IPS-18a (cell line): ENCODE data around the gene SIK1.

Source experiments
- H3K27ac ChIP-seq: one replicate; pipeline ENCODE4 v1.5.1; 2013; ENCODE audit warnings: low read length
- H3K27me3 ChIP-seq: one replicate; pipeline ENCODE4 v1.6.1; 2013; ENCODE audit warnings: mild to moderate bottlenecking, low read length; ENCODE audit not compliant: control insufficient read depth, insufficient read depth
- H3K36me3 ChIP-seq: one replicate; pipeline ENCODE4 v1.6.1; 2013; ENCODE audit warnings: low read depth, low read length; ENCODE audit not compliant: control insufficient read depth
- H3K4me1 ChIP-seq: one replicate; pipeline ENCODE4 v1.6.1; 2013; ENCODE audit warnings: low read depth, low read length; ENCODE audit not compliant: control insufficient read depth
- H3K4me3 ChIP-seq: one replicate; pipeline ENCODE4 v1.5.1; 2013; ENCODE audit warnings: low read length
- H3K9ac ChIP-seq: one replicate; pipeline ENCODE4 v1.6.1; 2013; ENCODE audit warnings: mild to moderate bottlenecking, low read length, moderate library complexity
- H3K9me3 ChIP-seq: one replicate; pipeline ENCODE4 v1.6.1; 2013; ENCODE audit warnings: low read depth, low read length; ENCODE audit not compliant: control insufficient read depth

SIK1 gene

DNA sequence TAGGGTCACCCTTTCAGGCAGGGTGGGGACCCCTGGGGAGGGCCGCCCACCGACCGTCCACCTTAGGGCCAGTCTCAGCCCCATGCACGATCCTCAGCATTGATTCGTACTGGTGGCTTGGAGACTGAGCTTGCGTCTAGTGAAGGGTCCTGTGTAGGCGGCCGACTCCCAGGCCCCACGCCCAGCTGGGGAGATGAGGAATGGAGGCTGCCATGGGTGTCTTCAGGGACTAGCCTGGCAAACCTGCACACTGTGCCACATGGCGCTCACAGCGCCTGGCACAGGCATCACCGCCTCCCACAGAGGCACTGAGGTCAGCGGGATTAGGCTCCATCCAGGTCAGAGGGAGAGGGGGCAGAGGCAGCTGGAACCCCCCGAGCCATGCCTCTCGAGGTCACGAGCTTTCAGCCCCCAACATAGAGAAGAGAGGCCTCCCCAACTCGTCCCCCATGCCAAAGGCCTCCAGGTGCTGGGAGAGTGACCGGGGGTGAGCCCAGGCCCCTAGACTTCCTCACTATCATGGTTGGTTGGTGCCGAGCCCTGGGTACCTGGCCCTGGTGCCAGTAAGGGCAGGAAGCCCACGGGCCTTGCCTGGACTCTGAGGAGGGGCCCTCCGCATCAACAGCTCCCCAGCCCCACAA is 51.0 kb downstream of the SIK1 start:
- Histone ChIP-seq H3K27ac (no peak overlapping the region), H3K9ac (no peak overlapping the region), H3K9me3 (no peaks in the 10 kb centered on the region), H3K4me3 (no peak overlapping the region), H3K4me1 (peaks cover 7% of the 10 kb centered on the region), H3K36me3 (no peaks in the 10 kb centered on the region), H3K27me3 (no peaks in the 10 kb centered on the region)

DNA sequence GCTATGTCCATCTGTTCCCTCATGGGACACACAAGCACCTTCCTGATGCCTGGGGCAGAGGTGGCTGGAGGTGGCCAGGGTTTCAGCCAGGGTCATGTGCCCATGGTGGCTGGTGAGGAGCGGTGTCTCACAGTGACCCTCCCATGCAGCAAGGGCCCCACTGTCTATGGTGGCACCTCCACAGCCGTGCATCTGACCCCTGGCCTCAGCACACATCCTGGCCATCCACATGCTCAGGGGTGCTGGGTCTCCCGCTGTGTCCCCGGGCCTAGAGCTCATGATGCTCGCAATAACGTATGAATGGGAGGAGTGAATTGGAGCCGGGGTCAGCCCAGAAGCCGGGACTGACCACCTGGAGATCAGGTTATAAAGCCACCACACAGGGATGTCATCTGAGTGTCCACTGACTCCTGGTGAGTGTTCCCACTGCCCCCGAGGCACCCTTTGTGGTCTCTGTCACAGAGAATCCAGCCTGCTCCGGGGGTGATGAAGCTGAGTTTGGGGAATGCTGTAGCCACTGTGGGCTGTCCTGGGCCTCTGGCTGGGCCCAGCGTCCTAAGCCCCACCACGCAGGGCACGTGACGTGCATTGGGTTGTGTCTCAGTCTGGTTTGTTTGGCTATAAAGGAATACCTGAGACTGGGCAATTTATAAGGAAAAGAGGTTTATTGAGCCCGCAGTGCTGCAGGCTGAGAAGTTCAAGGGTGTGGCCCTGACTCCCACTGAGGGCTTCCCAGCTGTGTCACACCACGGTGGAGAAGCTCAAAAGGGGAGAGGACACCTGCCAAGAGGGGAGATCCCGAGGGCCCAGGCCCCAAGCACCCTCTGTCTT is 51.7 kb downstream of the SIK1 start:
- Histone ChIP-seq H3K36me3 (no peaks in the 10 kb centered on the region), H3K4me1 (peaks cover 15% of the 10 kb centered on the region), H3K27me3 (no peaks in the 10 kb centered on the region), H3K9me3 (no peaks in the 10 kb centered on the region), H3K27ac (no peak overlapping the region), H3K9ac (no peak overlapping the region), H3K4me3 (no peak overlapping the region)

DNA sequence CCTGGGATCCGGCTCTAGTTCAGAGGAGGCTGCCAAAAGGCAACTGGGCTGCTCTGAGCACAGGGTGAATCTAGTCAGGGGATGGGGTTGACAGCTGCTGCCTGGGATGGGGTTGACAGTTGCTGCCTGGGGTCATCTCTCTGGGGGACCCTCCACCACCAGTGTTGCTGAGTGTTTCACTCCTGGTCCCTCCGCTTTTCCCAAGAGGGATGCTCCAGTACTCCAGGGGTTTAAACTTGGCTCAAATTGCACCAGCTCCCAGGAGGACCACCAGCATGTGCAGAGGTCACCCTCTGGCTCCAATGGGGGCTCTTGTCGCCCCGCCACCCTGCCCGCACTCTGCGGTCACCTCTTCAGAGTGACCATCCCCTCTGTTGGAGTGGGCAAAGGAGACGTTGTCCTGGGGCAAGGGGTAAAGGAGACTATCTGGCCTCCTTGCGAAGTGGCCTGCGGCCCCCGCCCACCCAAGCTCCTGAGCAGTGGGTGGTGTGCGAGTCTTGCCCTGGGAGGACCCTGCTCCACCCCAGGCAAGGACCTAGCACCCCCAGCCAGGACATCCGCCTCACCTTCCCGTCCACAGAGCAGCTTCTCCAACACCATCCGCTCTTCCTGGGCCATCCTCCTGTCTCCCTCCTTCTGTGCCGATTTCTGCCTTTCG is 52.6 kb downstream of the SIK1 start:
- Histone ChIP-seq H3K27me3 (no peaks in the 10 kb centered on the region), H3K27ac (no peak overlapping the region), H3K36me3 (no peaks in the 10 kb centered on the region), H3K9me3 (no peaks in the 10 kb centered on the region), H3K4me1 (peaks cover 18% of the 10 kb centered on the region), H3K4me3 (no peak overlapping the region), H3K9ac (no peak overlapping the region)

DNA sequence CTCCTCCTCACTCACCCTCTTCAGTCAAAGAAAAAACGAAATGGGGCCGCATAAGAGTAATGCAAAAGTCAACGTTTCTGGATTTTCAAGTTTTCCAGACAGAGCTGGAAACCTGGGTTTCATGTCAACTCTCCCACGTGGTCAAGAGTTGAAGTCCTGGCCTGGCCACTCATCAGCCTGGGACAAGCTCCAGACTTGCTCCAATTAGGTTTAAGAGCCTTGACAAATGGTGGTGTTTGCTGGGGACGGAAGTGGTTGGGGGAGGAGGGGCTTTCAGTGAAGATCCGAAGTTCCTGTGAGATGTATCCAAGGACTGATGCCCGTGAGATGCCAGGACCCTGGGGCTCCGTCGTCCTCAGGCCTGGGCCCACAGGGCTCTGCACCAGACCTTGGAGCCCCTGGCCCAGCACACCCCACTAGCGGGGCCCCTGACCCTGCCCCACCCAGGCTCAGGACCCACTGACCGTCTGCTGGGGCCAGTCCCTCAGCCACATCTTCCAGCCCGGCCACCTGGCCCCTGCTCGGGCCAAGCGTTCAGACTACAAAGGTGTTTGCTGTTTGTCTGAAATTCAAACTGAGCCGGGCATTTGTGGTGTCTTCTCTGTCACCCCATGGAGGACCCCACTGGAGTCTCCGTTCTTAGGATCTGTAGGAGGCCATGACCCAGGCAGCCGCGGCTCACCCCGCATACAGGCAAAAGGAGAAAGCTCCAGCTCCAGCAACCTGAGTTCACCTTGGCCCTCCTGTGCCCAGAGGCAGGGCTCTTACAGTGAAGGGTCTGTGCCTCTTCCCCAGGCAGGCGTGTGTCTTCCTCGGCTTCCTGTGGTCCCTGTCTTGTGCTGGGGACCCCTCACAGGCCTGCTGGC is 53.3 kb downstream of the SIK1 start:
- no peaks in the 10 kb centered on the region for H3K27me3 ChIP-seq
- H3K4me3 ChIP-seq: no peak overlapping the region
- no peak overlapping the region for H3K27ac ChIP-seq
- no peaks in the 10 kb centered on the region for H3K9me3 ChIP-seq
- no peak overlapping the region for H3K9ac ChIP-seq
- peaks cover 18% of the 10 kb centered on the region for H3K4me1 ChIP-seq
- no peaks in the 10 kb centered on the region for H3K36me3 ChIP-seq

DNA sequence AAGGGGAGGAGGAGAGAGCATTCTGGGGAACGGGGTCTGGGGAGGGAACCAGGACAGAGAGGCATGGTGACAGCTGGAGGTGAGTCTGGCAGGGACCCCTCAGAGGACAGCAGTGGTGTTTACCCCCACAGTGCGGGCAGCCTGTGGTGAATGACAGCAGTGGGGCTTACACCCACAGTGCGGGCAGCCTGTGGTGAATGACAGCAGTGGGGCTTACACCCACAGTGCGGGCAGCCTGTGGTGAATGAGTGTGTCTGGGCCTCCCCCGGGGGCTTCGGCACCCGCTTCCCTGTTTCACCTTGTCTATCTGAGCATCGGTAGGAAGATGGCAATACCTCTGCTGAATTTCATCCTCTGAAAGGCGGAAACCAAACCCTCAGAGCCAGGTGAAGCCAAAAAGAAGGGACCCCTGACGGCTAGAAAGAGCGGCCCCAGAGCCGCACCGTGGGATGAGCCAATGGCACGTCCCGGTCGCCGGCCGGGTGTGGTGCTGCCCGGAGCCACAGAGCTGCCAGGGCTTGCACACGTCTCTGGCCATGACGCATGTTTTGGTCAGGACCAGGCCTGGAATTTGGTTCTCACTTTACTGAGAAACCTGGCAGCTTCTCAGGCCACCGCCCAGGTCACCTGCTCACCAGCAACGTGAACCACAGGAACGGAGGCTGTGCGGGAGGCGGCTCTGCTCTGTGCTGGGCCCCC is 54.1 kb downstream of the SIK1 start:
- no peak overlapping the region for H3K27ac ChIP-seq
- H3K9me3 ChIP-seq: no peaks in the 10 kb centered on the region
- H3K4me3 ChIP-seq: no peak overlapping the region
- H3K4me1 ChIP-seq: peaks cover 18% of the 10 kb centered on the region
- no peak overlapping the region for H3K9ac ChIP-seq
- H3K36me3 ChIP-seq: no peaks in the 10 kb centered on the region
- H3K27me3 ChIP-seq: no peaks in the 10 kb centered on the region

DNA sequence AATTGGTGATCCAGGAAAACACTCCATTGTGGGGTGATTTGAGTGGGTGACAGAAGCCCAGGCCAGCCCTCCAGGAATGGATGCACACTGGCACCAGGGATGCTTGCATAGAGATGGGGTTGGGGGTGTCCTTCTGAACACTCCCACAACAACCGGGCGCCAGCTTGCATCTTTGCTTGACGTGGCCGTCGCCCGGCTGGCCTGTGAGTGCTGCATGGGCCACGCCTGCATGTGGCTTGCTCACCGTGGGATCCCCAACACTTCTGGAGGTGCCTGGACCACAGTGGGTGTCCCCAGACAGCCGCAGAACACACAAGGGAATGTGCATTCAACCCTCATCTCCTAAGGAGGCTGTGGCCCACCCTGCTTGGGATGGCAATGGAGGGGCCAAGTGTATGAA is 55.1 kb downstream of the SIK1 start:
- Histone ChIP-seq H3K27me3 (no peaks in the 10 kb centered on the region), H3K4me3 (no peak overlapping the region), H3K4me1 (peaks cover 18% of the 10 kb centered on the region), H3K36me3 (no peaks in the 10 kb centered on the region), H3K9ac (no peak overlapping the region), H3K9me3 (no peaks in the 10 kb centered on the region), H3K27ac (no peak overlapping the region)

DNA sequence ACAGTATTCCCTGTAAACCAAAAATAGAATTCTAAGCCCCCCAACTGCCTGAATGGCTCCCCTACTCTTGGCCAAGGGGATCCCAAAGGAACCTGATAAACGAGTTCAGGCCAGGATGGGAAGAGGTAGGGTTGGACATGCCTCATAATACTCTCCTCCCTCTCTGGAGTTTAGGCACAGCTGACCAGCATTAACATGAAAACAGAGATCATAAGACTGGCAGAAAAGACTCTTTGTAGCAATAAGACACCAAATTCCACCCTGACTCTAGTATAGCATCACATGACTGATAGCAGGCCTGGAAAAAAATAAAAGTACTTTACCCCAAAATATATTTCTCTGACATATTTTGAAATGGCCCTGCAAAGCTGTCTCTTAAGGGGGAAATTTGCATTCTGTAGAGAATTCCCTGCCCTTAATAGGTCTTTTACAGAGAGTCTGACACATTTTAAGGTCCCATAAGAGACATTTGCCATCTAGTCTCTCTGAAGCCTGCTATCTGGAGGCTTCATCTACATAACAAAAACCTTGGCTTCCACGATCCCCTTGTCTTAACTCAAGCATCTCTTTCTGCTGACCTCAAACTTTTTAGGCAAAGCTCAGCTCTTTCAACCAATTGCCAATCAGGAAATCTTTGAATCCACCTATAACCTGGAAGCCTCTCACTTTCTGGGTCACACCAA is 55.9 kb downstream of the SIK1 start:
- no peak overlapping the region for H3K9ac ChIP-seq
- H3K27ac ChIP-seq: no peak overlapping the region
- H3K4me1 ChIP-seq: peaks cover 18% of the 10 kb centered on the region
- no peaks in the 10 kb centered on the region for H3K27me3 ChIP-seq
- H3K9me3 ChIP-seq: no peaks in the 10 kb centered on the region
- H3K4me3 ChIP-seq: no peak overlapping the region
- no peaks in the 10 kb centered on the region for H3K36me3 ChIP-seq

DNA sequence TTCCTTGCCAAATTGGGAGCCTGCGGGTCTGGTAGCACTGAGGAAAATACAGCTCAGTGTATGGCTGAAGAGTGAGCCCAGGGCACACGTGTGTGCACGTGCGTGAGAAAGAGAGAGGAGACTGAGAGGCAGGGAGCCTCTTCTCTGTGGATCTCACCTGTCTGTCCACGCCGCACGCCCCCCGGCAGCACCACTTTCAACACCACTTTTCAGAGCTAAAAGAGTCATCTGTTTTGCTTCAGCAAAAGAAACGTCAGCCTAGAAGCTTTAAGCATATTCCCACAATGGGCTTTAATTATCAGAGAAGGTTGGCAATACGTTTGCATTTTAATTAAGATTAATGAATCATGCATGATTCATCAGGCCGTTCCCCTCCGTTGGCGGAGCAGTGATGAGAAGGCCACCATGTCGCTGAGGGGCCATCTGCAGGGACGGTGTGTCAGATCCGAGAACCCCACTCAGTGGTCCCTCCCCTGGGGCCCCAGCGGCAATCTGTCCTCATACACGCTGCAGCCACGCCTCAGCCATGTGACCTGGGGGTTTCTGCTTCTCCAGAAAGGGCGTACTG is 56.8 kb downstream of the SIK1 start:
- Histone ChIP-seq H3K4me1 (peaks cover 18% of the 10 kb centered on the region), H3K36me3 (no peaks in the 10 kb centered on the region), H3K9ac (no peak overlapping the region), H3K27me3 (no peaks in the 10 kb centered on the region), H3K27ac (no peak overlapping the region), H3K4me3 (no peak overlapping the region), H3K9me3 (no peaks in the 10 kb centered on the region)

DNA sequence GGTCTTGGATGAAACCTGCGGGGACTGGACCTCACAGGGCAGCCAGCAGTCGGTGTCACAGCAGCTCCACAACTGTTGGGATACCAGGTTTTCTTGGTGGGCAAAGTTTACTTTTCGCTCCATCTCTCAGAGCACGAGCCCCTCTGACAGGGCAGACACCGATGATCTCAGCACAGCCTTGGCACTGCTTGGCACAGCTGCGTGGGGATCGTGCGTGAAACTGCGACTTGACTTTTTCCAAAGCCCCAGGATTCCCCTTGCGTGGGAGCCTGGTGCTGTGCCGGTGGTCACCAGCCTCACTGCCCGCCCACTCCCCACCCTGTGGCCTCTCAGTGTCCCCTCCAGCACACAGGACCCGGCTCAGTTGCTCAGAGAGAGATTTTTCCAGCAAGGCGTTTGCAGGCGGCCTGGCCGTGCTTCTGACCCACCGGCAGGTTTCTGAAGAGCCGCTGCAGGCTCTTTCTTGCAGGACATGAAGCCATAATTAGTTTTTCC is 57.3 kb downstream of the SIK1 start:
- Histone ChIP-seq H3K4me1 (peaks cover 18% of the 10 kb centered on the region), H3K9me3 (no peaks in the 10 kb centered on the region), H3K27ac (no peak overlapping the region), H3K27me3 (no peaks in the 10 kb centered on the region), H3K4me3 (no peak overlapping the region), H3K9ac (no peak overlapping the region), H3K36me3 (no peaks in the 10 kb centered on the region)

DNA sequence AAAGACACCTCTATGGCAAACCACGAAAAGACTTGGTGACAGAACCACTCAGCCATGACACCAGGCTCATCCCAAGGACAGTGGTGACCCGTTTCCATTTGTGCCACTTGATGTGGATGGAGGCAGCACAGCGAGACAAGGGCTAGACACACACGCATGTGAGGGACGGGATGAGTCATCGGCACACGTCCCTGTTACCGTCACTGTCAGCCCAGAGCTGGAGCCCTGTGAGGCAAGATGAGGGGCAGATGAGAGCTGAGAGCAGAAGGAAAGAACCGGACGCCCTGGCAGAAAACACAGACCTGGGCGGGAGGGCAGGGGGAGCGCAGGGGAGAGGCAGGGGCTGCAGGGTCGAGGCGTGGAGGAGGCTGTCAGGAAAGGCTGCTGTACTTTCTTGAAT is 57.8 kb downstream of the SIK1 start:
- peaks cover 18% of the 10 kb centered on the region for H3K4me1 ChIP-seq

More for the DNA sequence above, 57.8 kb downstream of the SIK1 start:
- Histone ChIP-seq H3K4me3 (no peak overlapping the region), H3K9me3 (no peaks in the 10 kb centered on the region), H3K27ac (no peak overlapping the region), H3K27me3 (no peaks in the 10 kb centered on the region), H3K9ac (no peak overlapping the region), H3K36me3 (no peaks in the 10 kb centered on the region)
